Coronary artery (tissue), 2 donors: ENCODE data around the gene SLF2.

Experiments used
- DNase-seq: peaks from one replicate; pipeline ENCODE4 v3.0.0-alpha.2; 2017; ENCODE audit warnings: low spot score
- H3K27ac ChIP-seq, 2 donors: fragments of 200-600 bp; sonication (generic); one replicate each; pipeline ENCODE4 v1.5.1; 2016 to 2019
- H3K4me3 ChIP-seq: fragments of 200-600 bp; sonication (generic); 2 replicates; pipeline ENCODE4 v1.5.1; 2016; ENCODE audit warnings: mild to moderate bottlenecking, moderate library complexity
- TF ChIP-seq, protein P1 (sequence below): fragments of 200-600 bp; sonication (generic); IDR thresholded peaks from one replicate; pipeline ENCODE4 v1.5.1; 2019; ENCODE audit warnings: antibody characterized with exemption

The SLF2 gene

DNA sequence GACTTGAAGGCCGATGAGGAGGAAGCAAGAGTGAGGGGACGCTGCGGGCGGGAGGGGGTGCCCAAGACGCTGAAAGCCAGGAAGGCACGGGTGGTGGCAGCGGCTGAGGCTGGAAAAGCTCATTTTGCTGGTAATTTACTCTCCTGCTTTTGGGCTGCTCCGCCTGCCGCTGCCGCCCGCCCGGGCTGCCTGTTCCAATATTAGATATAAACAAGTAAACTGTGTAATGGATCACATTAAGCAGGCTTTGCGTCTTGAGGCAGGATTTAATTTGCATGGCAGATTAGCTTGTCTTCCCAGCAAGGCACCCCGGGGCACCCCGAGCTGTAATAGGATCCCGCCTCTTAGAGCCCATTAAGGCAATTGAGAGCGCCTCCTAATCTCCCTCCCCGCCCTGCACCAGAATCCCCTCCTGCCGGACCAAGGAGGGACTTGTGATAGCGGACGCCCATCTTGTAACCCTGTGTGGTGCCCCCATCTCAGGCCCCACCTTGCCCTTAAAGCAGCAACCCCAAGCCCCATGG, 46.1 kb upstream of the SLF2 start:
- no peak for DNase-seq
- no peak overlapping the region for H3K4me3 ChIP-seq
- no peak overlapping the region for H3K27ac ChIP-seq
- TF ChIP-seq, protein P1, sequence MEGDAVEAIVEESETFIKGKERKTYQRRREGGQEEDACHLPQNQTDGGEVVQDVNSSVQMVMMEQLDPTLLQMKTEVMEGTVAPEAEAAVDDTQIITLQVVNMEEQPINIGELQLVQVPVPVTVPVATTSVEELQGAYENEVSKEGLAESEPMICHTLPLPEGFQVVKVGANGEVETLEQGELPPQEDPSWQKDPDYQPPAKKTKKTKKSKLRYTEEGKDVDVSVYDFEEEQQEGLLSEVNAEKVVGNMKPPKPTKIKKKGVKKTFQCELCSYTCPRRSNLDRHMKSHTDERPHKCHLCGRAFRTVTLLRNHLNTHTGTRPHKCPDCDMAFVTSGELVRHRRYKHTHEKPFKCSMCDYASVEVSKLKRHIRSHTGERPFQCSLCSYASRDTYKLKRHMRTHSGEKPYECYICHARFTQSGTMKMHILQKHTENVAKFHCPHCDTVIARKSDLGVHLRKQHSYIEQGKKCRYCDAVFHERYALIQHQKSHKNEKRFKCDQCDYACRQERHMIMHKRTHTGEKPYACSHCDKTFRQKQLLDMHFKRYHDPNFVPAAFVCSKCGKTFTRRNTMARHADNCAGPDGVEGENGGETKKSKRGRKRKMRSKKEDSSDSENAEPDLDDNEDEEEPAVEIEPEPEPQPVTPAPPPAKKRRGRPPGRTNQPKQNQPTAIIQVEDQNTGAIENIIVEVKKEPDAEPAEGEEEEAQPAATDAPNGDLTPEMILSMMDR, result no peak

DNA sequence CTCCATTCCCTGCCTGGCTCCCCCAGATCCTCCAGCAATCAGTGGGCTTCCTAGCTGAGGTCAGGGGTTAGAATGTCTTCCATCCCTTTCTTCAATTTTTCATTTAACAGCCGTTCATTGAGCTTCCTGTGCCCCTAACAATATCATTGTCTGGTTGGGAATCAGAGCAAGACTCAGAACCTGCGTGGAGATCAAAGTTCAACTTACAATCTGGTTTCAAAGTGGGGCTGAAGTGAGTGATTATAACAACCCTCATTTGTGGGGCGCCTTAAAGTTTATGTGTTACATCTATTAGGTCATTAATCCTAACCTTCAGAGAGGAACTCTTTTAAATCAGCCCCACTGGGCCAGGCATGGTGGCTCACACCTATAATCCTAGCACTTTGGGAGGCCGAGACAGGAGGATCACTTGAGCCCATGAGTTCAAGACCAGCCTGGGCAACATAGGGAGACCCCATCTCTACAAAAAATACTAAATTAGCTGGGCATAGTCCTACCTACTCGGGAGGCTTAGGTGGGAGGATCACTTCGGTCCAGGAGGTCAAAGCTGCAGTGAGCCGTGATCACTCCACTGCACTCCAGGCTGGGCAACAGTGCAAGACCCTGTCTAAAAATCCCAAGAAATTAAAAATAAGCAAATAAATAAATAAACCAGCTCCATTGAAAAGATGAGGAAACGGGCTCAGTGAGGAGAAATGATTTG, 45.4 kb upstream of the SLF2 start:
- Histone ChIP-seq H3K4me3 (no peak overlapping the region), H3K27ac (no peak overlapping the region)
- TF ChIP-seq, protein P1, result no peak
- DNase-seq, result no peak

DNA sequence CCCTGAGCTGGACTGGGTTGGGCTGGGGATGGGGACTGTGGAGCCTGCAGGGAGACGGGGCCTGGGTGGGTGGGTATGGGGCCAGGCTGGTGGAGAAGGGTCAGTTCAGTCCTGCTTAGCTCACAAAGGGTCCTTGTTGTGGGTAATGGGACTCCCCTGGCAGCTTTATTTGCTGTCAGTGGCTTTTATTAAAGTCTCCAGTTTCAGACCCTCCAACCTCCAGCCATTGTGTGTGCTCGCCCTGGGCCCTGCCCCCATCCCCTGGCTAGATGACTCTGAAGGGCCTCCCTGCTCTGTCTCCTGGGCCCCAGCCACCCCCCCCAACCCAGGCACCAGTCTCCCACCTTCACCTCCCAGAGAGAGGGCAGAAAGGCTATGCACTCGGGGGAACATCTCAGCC, 44.4 kb upstream of the SLF2 start:
- no peak for DNase-seq
- no peak overlapping the region for H3K27ac ChIP-seq
- TF ChIP-seq, protein P1, result no peak
- no peak overlapping the region for H3K4me3 ChIP-seq

DNA sequence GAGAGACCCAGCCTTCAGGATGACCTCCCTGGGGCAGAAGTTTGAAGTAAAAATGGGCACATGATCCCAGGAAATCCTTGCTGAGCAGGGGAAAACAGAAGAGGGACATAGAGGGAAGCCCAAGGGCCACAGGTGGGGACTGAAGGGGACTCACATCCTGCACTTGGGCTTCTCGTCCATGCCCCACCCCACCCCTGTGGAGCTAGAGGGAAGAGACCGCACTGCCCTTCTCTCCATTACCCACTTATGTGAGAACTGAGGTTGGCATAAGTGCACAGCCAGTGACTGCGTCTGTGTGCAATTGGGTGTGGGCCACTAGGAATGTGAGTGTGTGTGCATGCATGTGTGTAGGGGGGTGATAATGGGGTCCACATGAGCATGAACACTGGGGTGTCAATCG, 43.4 kb upstream of the SLF2 start:
- Histone ChIP-seq H3K27ac (no peak overlapping the region), H3K4me3 (no peak overlapping the region)
- TF ChIP-seq, protein P1, result no peak
- no peak for DNase-seq

DNA sequence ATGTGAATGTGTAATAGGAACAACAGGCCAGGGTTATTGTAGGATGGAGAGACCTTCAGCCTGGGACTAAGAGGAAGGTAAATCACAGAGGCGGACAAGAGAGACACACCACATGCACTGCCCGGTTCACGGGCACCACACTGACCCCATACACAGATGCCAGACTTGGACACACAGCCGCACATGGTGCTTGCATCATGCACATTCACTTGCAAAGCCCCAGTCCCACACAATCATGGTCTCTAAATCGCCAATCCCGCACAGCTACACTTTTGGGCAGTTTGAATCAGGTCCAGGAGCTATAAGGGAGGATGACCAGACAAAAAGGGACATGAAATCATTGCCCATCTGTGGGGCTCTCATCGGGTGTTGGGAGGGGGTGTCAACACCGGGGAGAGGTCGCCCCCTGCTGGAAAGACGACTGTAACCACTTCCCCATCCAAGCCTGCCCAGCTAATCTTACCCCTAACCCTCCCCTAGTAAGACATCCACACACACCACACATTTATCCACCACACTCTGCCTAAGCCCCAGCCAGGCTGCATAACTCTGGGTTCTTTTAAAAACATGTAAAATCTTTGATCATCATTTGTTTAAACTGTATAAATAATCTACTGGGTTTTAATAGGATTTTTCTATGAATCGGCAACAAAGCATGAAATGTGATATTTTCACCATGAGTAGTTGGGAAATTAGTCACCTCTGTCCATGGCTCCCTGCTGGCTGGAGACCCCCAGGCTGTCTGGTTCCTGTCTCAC, 40.5 kb upstream of the SLF2 start:
- DNase-seq, result no peak
- H3K4me3 ChIP-seq, result no peak overlapping the region
- TF ChIP-seq, protein P1, result no peak

DNA sequence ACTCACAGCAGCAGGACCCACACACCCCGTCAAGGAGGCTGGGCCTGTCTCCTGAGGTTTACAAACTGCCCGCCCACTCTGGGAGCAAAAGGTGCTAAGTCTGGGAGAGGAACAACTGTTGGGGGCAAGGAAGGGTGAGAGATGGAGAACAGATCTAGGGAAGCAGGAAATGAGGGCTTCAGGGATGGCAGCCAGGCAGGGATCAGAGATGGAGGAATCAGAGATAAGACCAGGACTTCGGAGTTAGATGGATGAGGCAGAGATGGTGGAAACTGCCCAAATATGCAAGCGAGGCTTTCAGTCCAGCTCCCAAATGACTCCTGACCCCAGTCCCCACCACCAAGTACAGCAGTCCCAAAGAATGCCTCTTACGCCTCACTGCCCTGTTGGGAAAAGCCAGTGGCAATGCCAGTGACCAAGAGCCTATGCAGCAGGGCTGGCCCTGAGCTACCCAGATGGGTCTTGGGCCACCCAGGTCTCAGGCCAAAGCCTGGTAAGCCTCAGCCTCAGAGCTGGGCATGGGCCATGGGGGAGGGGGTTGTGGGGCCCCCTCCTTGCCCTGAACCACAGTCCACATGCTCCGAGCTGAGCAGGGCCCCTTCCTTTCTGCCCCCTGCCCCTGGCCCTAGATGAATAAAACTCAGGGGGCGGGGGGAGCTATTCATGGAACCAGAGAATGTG, 39.5 kb upstream of the SLF2 start:
- DNase-seq, result no peak
- H3K4me3 ChIP-seq, result no peak overlapping the region
- H3K27ac ChIP-seq, result no peak overlapping the region
- TF ChIP-seq, protein P1, result no peak

More for the DNA sequence above, 40.5 kb upstream of the SLF2 start:
- no peak overlapping the region for H3K27ac ChIP-seq
